Chondrocyte (in vitro differentiated cells): ENCODE results near the gene PKIB. TPM values are rescaled to one million over a fixed set of nuclear protein-coding genes. Genes with fewer than 3 reads are reported as not detected.
"Not testable (repeated sequence)": the region's sequence is repeated elsewhere in the genome, so short reads cannot be mapped to it uniquely, and the experiment has no call there.

Source experiments
- DNase-seq: peaks from one replicate; pipeline ENCODE4 v3.0.0; 2021; ENCODE audit warnings: mixed read lengths, low spot score
- H3K27ac Mint-ChIP-seq: one replicate; pipeline ENCODE4 v1.8.0; 2021; ENCODE audit warnings: mild to moderate bottlenecking, moderate library complexity, mixed read lengths; ENCODE audit not compliant: unreplicated experiment
- H3K27me3 Mint-ChIP-seq: 2 replicates; pipeline ENCODE4 v1.8.0; 2021; ENCODE audit warnings: low read depth, mixed read lengths
- H3K36me3 Mint-ChIP-seq: 2 replicates; pipeline ENCODE4 v1.8.0; 2021; ENCODE audit warnings: low read depth, mixed read lengths
- H3K4me1 Mint-ChIP-seq: 2 replicates; pipeline ENCODE4 v1.8.0; 2021; ENCODE audit warnings: low read depth, mild to moderate bottlenecking, mixed read lengths
- H3K4me3 Mint-ChIP-seq: one replicate; pipeline ENCODE4 v1.8.0; 2021; ENCODE audit warnings: mild to moderate bottlenecking, moderate library complexity, mixed read lengths; ENCODE audit not compliant: unreplicated experiment
- H3K9me3 Mint-ChIP-seq: 2 replicates; pipeline ENCODE4 v1.8.0; 2021; ENCODE audit warnings: low read depth, mixed read lengths
- total RNA-seq: library from RNA; stranded (reverse); gene quantifications from 3 replicates; pipeline ENCODE4 v1.2.1, GENCODE V29; 2021
- TF ChIP-seq, protein P1 (sequence below): fragments of 200-600 bp; sonication (generic); IDR thresholded peaks from 2 replicates; pipeline ENCODE4 v1.5.0; 2021; ENCODE audit warnings: antibody characterized with exemption, mild to moderate bottlenecking, moderate library complexity

The PKIB gene
- total RNA-seq, 1 donor from 2014 or later: 44.3 TPM

DNA sequence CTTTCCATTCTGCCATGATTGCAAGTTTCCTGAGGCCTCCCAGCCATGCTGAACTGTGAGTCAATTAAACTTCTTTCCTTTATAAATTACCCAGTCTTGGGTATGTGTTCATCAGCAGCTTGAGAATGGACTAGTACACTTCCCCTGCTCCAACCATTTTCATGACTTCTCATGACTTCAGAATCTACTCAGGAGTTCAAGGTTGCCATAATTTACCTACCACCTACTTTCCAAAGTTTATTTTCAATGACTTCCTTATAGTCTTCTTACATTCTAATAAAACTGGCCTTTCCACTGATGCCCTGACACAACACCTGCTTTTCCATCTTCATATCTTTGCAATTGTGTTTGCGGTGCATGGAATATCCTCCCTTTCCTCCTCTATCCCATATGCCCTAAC, 31.2 kb upstream of the PKIB start:
- TF ChIP-seq, protein P1, sequence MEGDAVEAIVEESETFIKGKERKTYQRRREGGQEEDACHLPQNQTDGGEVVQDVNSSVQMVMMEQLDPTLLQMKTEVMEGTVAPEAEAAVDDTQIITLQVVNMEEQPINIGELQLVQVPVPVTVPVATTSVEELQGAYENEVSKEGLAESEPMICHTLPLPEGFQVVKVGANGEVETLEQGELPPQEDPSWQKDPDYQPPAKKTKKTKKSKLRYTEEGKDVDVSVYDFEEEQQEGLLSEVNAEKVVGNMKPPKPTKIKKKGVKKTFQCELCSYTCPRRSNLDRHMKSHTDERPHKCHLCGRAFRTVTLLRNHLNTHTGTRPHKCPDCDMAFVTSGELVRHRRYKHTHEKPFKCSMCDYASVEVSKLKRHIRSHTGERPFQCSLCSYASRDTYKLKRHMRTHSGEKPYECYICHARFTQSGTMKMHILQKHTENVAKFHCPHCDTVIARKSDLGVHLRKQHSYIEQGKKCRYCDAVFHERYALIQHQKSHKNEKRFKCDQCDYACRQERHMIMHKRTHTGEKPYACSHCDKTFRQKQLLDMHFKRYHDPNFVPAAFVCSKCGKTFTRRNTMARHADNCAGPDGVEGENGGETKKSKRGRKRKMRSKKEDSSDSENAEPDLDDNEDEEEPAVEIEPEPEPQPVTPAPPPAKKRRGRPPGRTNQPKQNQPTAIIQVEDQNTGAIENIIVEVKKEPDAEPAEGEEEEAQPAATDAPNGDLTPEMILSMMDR: no peak
- Mint-ChIP-seq H3K27me3 (no peaks in the 10 kb centered on the region), H3K4me1 (peaks cover 12% of the 10 kb centered on the region), H3K9me3 (peaks cover 18% of the 10 kb centered on the region), H3K36me3 (peaks cover 6% of the 10 kb centered on the region), H3K4me3 (no peak overlapping the region), H3K27ac (no peak overlapping the region)
- no peak for DNase-seq

DNA sequence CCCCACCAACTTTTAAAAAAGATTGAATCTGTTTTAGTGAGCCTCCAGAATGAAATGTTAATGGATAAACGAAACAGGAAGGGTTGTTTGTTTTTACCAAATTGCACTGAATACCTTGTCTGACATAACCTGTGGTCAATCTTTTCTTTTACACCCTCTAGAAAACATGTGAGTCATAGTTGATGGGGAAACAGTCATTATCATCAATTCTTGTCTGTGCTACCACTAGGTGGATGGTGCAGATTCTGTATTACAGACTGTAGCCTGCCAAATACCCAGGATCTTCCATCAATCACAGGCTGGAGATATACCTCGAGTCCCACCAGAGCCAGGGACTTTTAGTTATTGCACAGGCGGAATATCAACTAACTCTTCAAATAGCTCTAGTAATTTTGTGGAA, 29.5 kb upstream of the PKIB start:
- H3K27ac Mint-ChIP-seq: no peak overlapping the region
- no peaks in the 10 kb centered on the region for H3K27me3 Mint-ChIP-seq
- H3K4me3 Mint-ChIP-seq: no peak overlapping the region
- peaks cover 13% of the 10 kb centered on the region for H3K4me1 Mint-ChIP-seq
- TF ChIP-seq, protein P1: no peak
- H3K36me3 Mint-ChIP-seq: peaks cover 6% of the 10 kb centered on the region
- DNase-seq: no peak
- peaks cover 3% of the 10 kb centered on the region for H3K9me3 Mint-ChIP-seq

DNA sequence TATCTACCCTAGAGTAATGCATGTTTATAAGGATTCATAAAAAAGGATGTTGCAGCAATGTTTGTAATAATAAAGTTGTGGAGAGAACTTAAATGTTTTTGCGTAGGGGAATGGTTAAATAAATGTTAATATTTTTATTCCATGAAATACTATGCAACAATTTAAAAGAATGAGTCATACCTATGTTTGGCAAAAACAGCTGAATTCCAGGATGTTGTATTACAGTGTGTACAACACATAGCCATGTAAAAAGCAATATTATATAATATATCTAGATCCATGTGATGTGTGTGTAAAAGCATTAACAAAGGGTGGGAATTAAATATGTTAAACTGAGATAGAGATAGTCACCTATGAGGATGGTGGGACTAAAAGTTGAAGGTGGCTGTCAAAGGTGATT, 21.1 kb upstream of the PKIB start:
- H3K4me1 Mint-ChIP-seq: peaks cover 4% of the 10 kb centered on the region
- TF ChIP-seq, protein P1: no peak
- H3K27me3 Mint-ChIP-seq: no peaks in the 10 kb centered on the region
- no peak for DNase-seq
- H3K36me3 Mint-ChIP-seq: peaks cover 9% of the 10 kb centered on the region
- H3K27ac Mint-ChIP-seq: no peak overlapping the region
- peaks cover 3% of the 10 kb centered on the region for H3K9me3 Mint-ChIP-seq
- no peak overlapping the region for H3K4me3 Mint-ChIP-seq

DNA sequence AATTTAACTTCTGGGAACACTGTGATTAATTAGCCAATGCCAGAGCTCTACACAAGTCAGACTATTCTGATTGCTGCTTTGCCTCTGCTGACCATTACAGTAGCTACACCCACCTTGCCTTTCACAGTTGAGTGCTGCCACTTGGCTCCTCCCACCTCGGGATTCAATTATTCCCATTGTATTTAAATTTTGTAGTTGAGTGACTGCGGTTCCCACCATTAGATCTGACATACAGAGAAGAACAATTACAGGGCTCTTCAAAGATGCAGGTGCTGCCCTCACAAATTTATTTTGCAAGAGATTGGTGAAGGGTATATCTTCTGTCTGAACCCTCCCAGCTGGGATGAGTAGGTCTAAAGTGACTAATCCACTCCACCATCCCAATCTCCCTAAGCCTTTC, 11.9 kb upstream of the PKIB start:
- H3K27ac Mint-ChIP-seq, H3K4me1 Mint-ChIP-seq, H3K27me3 Mint-ChIP-seq, DNase-seq, H3K4me3 Mint-ChIP-seq: not testable (repeated sequence)
- peaks cover 26% of the 10 kb centered on the region for H3K9me3 Mint-ChIP-seq
- peaks cover 33% of the 10 kb centered on the region for H3K36me3 Mint-ChIP-seq

DNA sequence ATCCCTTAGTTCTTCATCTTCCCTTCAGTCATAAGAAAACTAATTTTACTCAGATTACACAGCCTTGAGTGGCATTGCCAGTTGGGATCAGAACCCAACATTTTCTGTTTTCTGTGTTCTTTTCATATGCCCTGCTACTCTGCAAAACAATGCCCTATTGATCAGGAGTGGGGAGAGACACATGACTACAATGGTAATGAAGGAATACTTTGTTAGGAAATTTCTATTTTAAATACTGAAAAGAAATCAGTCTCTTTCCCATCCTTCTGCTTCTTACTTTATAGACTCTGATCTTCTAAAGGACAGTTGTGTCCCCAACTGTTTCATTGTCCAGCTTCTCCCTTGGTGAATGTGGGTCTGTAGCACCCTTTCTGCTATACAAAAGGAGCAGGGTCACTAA, 5.5 kb upstream of the PKIB start:
- TF ChIP-seq, protein P1: no peak
- no peak overlapping the region for H3K4me3 Mint-ChIP-seq
- DNase-seq: no peak
- H3K36me3 Mint-ChIP-seq: peaks cover 19% of the 10 kb centered on the region
- no peaks in the 10 kb centered on the region for H3K27me3 Mint-ChIP-seq
- peaks cover 9% of the 10 kb centered on the region for H3K9me3 Mint-ChIP-seq
- peaks cover 4% of the 10 kb centered on the region for H3K4me1 Mint-ChIP-seq
- no peak overlapping the region for H3K27ac Mint-ChIP-seq

DNA sequence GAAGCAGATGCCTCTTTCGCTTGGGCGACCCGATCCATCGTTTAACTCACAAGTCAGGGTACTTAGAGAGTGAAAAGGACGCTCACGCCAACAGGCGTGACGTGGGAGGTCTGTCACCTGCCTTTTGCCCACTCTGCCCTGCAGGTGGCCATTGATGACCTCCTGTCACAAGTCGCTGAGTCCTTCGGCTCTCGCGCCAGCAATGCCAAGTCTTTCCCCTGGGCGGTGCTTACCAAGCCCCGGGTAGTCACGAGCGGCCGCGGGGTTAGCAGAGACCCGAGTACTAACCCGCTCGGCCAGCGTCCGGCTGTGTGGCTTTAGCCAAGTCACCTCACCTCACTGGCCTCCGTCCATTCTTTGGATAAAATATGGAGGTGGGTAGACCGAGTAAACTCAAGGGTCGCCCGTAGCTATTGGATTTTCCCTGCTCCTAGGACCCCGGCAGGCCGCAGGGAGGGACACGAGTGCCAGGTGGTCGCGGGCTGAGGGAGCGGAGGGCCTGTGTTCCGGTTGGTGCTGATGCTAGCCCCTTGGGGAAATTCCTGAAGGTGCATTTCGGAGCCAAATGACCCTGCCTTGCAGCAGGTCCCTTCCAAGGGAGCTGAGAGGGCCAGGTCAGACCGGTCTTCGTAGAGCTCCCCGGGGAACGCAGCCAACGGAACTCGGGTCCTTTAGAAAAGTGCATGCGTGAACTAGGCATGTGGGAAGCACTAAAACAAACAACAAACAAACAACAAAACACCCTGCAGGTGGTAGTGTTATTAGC, 668 bp downstream of the PKIB start:
- Mint-ChIP-seq H3K4me1 (peaks cover 3% of the 10 kb centered on the region), H3K27ac (no peak overlapping the region), H3K9me3 (peaks cover 13% of the 10 kb centered on the region), H3K27me3 (no peaks in the 10 kb centered on the region), H3K36me3 (peaks cover 21% of the 10 kb centered on the region), H3K4me3 (peak overlapping the region; percentile 46)
- TF ChIP-seq, protein P1: no peak
- DNase-seq: peak; percentile 93
